Measurements from ENCODE around the gene HNRNPR. TPM values are rescaled to one million over a fixed set of nuclear protein-coding genes. Genes with fewer than 3 reads are reported as not detected.
A peak's percentile ranks its signal among the peaks of the same experiment; 100 is the strongest.

HNRNPR gene
- total and polyA plus RNA-seq, 9 of the 15 experiments (the other 6 are each of a cell fraction or from before 2014, with no cell fraction given): 80.9 to 372 (median 301) TPM

- peak; percentile 14 for TF ChIP-seq KDM5B (IDR thresholded peaks at IDR 0.05; ENCODE audit: insufficient replicate concordance, low read depth, low read length)
- TF ChIP-seq KDM1A (IDR thresholded peaks at IDR 0.05): peak in 1 of 2 experiments; percentile 18; a peak in 1 of 4 replicates
- TF ChIP-seq ZNF175 (CRISPR knock-in tag; IDR thresholded peaks at IDR 0.05; ENCODE audit: low read depth): no peak
- 0 out of 4 replicates have a peak, but pooled peaks of 1 of the 2 experiments have one; percentile 32 for TF ChIP-seq MLLT1 (IDR thresholded peaks at IDR 0.05)
- TF ChIP-seq DEAF1 (CRISPR knock-in tag; IDR thresholded peaks at IDR 0.05): no peak
- TF ChIP-seq PHB (CRISPR knock-in tag; IDR thresholded peaks at IDR 0.05): no peak
- TF ChIP-seq PRDM10 (IDR thresholded peaks at IDR 0.05; ENCODE audit: partially characterized antibody): peak; percentile 63
- no peak for TF ChIP-seq ZNF785 (CRISPR knock-in tag; IDR thresholded peaks at IDR 0.05)
- peak; percentile 36; the same call in 1 of the 2 replicates for TF ChIP-seq ZBTB2 (IDR thresholded peaks at IDR 0.05)
- TF ChIP-seq EGR1 (conservative IDR thresholded peaks at IDR 0.05): peak; percentile 93
Measured at GRCh38 chr1:23371987-23372880, 28.1 kb upstream of the HNRNPR start (continued).

Data from K562 (cell line).